ENCODE data around the gene TTLL13.

The TTLL13 gene, protein sequence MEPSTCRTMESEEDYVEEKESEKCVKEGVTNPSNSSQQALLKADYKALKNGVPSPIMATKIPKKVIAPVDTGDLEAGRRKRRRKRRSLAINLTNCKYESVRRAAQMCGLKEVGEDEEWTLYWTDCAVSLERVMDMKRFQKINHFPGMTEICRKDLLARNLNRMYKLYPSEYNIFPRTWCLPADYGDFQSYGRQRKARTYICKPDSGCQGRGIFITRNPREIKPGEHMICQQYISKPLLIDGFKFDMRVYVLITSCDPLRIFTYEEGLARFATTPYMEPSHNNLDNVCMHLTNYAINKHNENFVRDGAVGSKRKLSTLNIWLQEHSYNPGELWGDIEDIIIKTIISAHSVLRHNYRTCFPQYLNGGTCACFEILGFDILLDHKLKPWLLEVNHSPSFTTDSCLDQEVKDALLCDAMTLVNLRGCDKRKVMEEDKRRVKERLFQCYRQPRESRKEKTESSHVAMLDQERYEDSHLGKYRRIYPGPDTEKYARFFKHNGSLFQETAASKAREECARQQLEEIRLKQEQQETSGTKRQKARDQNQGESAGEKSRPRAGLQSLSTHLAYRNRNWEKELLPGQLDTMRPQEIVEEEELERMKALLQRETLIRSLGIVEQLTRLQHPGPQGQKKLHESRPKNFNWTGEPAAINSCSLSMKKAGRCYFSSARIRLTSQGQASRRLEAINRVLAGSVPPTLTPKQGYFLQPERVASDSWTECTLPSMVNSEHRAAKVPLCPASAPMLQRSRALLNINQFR

DNA sequence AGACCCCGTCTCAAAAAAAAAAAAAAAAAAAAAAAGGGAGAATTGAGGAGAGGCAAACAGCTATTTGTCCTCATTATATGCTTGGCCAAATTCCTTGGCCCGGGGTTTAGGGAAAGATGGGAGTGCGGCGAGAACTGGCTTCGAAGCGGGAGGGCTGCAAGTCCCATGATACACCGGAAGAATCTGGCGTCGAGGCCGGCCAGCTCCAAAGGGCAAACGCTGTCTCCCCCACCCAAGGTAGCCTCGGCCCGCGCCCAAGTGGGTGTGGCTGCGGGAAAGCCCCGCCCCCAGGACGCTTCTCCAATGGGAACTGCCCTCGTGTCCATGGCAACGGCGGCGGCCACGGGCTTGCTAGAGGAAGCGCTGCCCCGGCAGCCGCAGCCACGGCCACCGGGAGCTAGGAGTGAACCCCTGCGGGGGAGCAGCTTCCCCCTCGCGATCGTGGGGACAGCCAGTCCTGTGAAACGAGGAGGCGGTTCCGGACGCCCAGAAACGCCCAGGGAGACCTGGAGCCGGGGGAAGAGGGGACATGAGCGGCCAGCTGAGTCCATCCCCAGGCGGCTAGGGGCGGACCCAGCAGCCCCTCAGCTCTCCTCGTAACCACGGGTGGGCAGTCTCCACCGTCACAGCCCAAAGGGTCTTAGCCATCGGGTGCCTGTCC lies at the start of gene TTLL13:
TSS of gene TTLL13 (plus strand) at position 354 of the 661 bp plus-strand sequence. CDS start 1,075 bp downstream, outside the sequence.
- H3K4me1 Mint-ChIP-seq (ENCODE audit: low read depth): peaks cover 17% of the 10 kb centered on the region
- H3K27ac Mint-ChIP-seq: no peak within 1 kb of the TSS
- no peaks in the 10 kb centered on the region for H3K27me3 Mint-ChIP-seq
- no peaks in the 10 kb centered on the region for H3K36me3 Mint-ChIP-seq (ENCODE audit: low read depth)
- H3K4me3 Mint-ChIP-seq: peak within 1 kb of the TSS; percentile 67
- no peaks in the 10 kb centered on the region for H3K9me3 Mint-ChIP-seq

DNA sequence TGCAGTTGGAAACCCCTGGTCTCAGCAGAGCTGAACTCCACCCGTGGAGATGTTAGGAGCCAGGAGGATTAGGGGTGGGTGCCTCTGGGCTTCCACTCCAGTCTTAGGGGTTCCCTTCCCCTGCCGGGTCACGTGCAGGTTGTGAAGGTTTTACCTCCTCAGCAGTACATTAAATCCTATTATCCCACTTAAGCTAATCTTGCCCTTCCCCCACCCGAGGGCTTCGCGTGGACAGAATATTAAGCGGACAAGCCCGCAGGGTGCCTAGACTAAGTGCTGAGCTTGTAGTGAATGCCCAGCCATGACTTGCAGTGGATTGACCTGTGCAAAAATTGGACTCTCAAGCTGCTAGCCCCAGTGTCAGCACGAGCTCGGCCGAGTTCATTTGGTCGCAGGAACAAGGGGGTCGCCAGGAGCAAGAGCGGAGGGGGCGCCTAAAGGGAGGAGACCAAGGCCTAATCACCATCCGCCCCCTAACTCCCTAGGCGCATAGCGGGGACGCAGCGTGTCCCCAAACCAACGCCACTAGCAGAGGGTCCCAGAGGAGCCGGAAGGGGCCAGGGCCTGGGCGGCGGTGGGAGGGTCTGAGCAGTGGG lies 48.7 kb upstream of the TTLL13 start:
- Mint-ChIP-seq H3K4me3 (peak overlapping the region; percentile 85), H3K27ac (peak overlapping the region; percentile 76), H3K27me3 (peaks cover 3% of the 10 kb centered on the region), H3K9me3 (no peaks in the 10 kb centered on the region), H3K36me3 (ENCODE audit: low read depth) (no peaks in the 10 kb centered on the region), H3K4me1 (ENCODE audit: low read depth) (peaks cover 30% of the 10 kb centered on the region)

GRCh38 chr15:90201130-90201943 lies 48.0 kb upstream of the TTLL13 start, which contains the start of gene SEMA4B:
SEMA4B (plus strand) TSS chr15:90201330; CDS start chr15:90201579, 249 bp downstream.
- H3K4me1 Mint-ChIP-seq (ENCODE audit: low read depth): peaks cover 30% of the 10 kb centered on the region
- H3K36me3 Mint-ChIP-seq (ENCODE audit: low read depth): no peaks in the 10 kb centered on the region
- peak within 1 kb of the TSS; percentile 85 for H3K4me3 Mint-ChIP-seq
- H3K27me3 Mint-ChIP-seq: peaks cover 3% of the 10 kb centered on the region
- H3K27ac Mint-ChIP-seq: peak within 1 kb of the TSS; percentile 76
- H3K9me3 Mint-ChIP-seq: no peaks in the 10 kb centered on the region

GRCh38 chr15:90201944-90202375 lies 47.4 kb upstream of the TTLL13 start:
- Mint-ChIP-seq H3K27me3 (peaks cover 3% of the 10 kb centered on the region), H3K36me3 (ENCODE audit: low read depth) (no peaks in the 10 kb centered on the region), H3K4me3 (peak overlapping the region; percentile 80), H3K9me3 (no peaks in the 10 kb centered on the region), H3K4me1 (ENCODE audit: low read depth) (peaks cover 32% of the 10 kb centered on the region), H3K27ac (no peak overlapping the region)

GRCh38 chr15:90202929-90203328 lies 46.4 kb upstream of the TTLL13 start:
- H3K36me3 Mint-ChIP-seq (ENCODE audit: low read depth): no peaks in the 10 kb centered on the region
- peak overlapping the region; percentile 80 for H3K4me3 Mint-ChIP-seq
- peaks cover 35% of the 10 kb centered on the region for H3K4me1 Mint-ChIP-seq (ENCODE audit: low read depth)
- peaks cover 3% of the 10 kb centered on the region for H3K27me3 Mint-ChIP-seq
- H3K27ac Mint-ChIP-seq: no peak overlapping the region
- no peaks in the 10 kb centered on the region for H3K9me3 Mint-ChIP-seq

DNA sequence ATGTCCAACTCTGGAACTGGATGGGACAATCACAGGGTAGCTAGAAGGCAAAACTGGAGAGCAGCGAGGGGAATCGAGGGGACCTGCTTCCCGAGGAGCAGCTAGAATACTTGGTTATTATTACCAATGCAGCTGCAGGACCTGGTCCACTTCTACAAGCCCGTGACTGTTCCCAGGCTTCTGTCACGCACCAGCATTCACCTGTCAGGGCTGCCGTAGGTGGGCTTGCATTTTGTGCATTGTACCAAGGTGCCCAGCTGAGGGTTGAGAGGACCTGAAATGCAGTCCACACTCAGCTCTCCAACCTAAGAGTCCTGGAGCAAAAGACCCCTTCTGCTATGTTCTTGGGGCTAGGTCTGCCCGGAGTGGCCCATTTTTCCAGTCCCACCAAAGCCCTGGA lies 45.9 kb upstream of the TTLL13 start:
- Mint-ChIP-seq H3K9me3 (no peaks in the 10 kb centered on the region), H3K27ac (no peak overlapping the region), H3K27me3 (peaks cover 3% of the 10 kb centered on the region), H3K36me3 (ENCODE audit: low read depth) (no peaks in the 10 kb centered on the region), H3K4me3 (no peak overlapping the region), H3K4me1 (ENCODE audit: low read depth) (peaks cover 33% of the 10 kb centered on the region)

- H3K9me3 Mint-ChIP-seq: no peaks in the 10 kb centered on the region
- H3K4me1 Mint-ChIP-seq (ENCODE audit: low read depth): peaks cover 33% of the 10 kb centered on the region
- no peaks in the 10 kb centered on the region for H3K36me3 Mint-ChIP-seq (ENCODE audit: low read depth)
- peaks cover 3% of the 10 kb centered on the region for H3K27me3 Mint-ChIP-seq
- H3K27ac Mint-ChIP-seq: no peak overlapping the region
- no peak overlapping the region for H3K4me3 Mint-ChIP-seq
These were observed 45.4 kb upstream of the TTLL13 start for GRCh38 chr15:90203922-90204321.

DNA sequence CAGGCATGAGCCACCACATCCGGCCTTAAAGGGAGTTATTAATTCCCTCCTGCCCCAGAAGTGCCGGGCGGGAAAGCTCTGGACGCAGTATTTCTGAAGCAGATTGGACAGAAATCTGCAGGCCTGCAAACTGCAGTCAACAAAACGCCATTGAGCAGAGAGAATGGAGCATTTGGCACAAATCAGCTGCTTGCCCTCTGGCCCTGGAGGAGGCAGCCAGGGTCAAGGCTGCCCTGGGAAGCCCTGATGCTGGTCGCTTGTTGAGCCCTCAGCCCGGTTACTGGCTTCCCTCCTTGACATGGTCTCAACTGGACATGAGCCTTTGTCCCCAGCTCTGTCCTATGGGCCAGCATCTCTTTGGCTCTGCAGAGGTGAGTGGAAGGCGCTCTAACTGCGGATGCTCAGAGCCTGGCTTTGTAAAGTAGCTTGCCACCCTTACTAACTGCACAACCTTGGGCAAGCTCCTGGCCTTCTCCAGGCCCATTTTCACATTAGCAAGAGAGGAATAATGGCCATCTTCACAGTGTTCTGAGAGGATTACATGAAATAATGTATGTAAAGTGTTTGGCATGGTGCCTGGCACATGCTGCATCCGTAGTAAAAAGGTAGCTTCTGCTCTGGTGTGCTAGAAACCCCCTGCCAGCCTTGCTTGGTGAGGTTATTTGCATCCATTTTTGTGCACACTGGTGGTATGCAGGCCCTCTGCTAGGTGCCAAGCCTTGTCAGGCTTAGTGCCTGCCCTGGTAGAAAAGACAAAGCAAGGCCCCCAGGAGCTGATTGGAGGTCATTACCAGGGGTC lies 44.1 kb upstream of the TTLL13 start:
- Mint-ChIP-seq H3K9me3 (no peaks in the 10 kb centered on the region), H3K4me1 (ENCODE audit: low read depth) (peaks cover 43% of the 10 kb centered on the region), H3K27ac (no peak overlapping the region), H3K4me3 (no peak overlapping the region), H3K27me3 (peaks cover 3% of the 10 kb centered on the region), H3K36me3 (ENCODE audit: low read depth) (no peaks in the 10 kb centered on the region)

GRCh38 chr15:90205886-90206285 lies 43.5 kb upstream of the TTLL13 start:
- Mint-ChIP-seq H3K36me3 (ENCODE audit: low read depth) (no peaks in the 10 kb centered on the region), H3K9me3 (no peaks in the 10 kb centered on the region), H3K27me3 (peaks cover 3% of the 10 kb centered on the region), H3K4me3 (no peak overlapping the region), H3K4me1 (ENCODE audit: low read depth) (peaks cover 44% of the 10 kb centered on the region), H3K27ac (no peak overlapping the region)

DNA sequence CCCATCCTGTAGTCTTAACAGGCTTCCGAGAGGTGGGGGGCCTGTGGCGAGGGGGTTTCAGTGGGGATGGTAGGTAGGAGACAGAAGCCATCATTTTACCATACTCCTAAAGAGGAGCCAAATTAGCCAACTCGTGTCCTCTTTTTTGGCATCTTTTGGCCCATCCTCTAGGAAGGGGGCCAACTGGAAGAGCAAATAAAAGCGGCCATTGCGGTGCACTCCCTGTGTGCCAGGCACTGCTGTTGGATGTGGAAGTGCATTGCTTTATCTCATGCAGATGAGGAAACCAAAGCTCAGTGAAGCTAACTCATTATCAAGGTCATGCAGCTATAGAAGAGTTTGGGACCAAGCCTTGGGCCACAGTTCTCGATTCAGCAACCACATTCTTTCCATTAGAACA lies 42.1 kb upstream of the TTLL13 start:
- Mint-ChIP-seq H3K27me3 (peaks cover 3% of the 10 kb centered on the region), H3K4me1 (ENCODE audit: low read depth) (peaks cover 52% of the 10 kb centered on the region), H3K4me3 (no peak overlapping the region), H3K27ac (no peak overlapping the region), H3K36me3 (ENCODE audit: low read depth) (no peaks in the 10 kb centered on the region), H3K9me3 (no peaks in the 10 kb centered on the region)

- Mint-ChIP-seq H3K4me1 (ENCODE audit: low read depth) (peaks cover 46% of the 10 kb centered on the region), H3K36me3 (ENCODE audit: low read depth) (no peaks in the 10 kb centered on the region), H3K4me3 (no peak overlapping the region), H3K27ac (no peak overlapping the region), H3K27me3 (no peaks in the 10 kb centered on the region), H3K9me3 (no peaks in the 10 kb centered on the region)
These were observed 41.0 kb upstream of the TTLL13 start for GRCh38 chr15:90208356-90208755.

DNA sequence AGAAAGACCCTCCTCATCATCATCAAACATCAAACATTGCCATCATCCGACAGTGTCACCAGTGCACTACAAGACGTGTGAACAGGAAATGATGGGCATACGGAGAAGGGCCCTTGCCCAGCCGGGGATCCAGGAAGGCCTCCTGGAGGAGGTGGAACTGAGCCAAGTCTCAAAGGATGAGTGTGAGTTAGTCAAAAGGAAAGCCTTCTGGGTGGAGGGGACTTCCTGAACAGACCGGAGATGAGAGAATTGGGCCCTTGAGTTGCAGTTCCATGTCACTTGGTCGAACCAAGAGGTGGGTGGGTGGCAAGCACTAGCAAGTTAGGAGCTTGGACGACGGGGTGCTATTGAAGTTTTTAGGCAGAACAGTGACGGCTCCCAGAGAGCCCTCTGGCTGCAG lies 39.8 kb upstream of the TTLL13 start:
- Mint-ChIP-seq H3K4me3 (peak overlapping the region; percentile 34), H3K4me1 (ENCODE audit: low read depth) (peaks cover 47% of the 10 kb centered on the region), H3K27ac (peak overlapping the region; percentile 46), H3K27me3 (no peaks in the 10 kb centered on the region), H3K9me3 (no peaks in the 10 kb centered on the region), H3K36me3 (ENCODE audit: low read depth) (no peaks in the 10 kb centered on the region)

DNA sequence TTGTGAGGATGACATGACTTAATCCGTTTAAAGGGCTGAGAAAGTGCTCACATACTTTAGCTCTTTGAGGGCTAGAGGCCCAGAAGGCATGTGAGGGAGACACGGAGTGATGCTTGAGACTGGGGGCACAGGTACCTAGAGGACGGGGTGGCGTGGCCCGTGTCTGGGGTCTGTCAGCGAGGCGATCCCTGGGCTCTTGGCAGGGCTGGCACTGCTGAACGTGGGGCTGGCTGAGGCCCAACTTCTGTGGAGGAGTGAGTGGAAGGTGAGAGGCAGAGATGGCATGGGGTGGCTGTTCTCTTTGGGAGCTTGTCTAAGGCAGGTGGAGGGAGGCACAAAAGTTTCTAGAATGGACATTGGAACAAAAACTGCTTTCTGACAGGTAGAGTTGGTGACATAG lies 38.8 kb upstream of the TTLL13 start:
- no peaks in the 10 kb centered on the region for H3K9me3 Mint-ChIP-seq
- no peak overlapping the region for H3K4me3 Mint-ChIP-seq
- H3K27ac Mint-ChIP-seq: peak overlapping the region; percentile 60
- peaks cover 48% of the 10 kb centered on the region for H3K4me1 Mint-ChIP-seq (ENCODE audit: low read depth)
- no peaks in the 10 kb centered on the region for H3K36me3 Mint-ChIP-seq (ENCODE audit: low read depth)
- no peaks in the 10 kb centered on the region for H3K27me3 Mint-ChIP-seq

All from stimulated activated naive CD8-positive, alpha-beta T cell treated with anti-CD3 and anti-CD28 coated beads, Interleukin-15, Interleukin-2, amounts not matched to agents 100 ng/mL and 50 ng/mL, for 24 hours (primary cell).